Right renal pelvis (tissue), 4 donors: ENCODE results near the gene PHTF2. TPM values are rescaled to one million over a fixed set of nuclear protein-coding genes. Genes with fewer than 3 reads are reported as not detected.
"Not testable (repeated sequence)": the region's sequence is repeated elsewhere in the genome, so short reads cannot be mapped to it uniquely, and the experiment has no call there.

Experiments used
- DNase-seq, 4 donors: peaks; one replicate each; pipeline ENCODE4 v3.0.0-alpha.2; 2013; ENCODE audit warnings: low read depth in 4 of 4, low spot score in 3 of 4, missing footprints in 1 of 4
- polyA plus RNA-seq, 4 donors: library from polyadenylated mRNA; unstranded; fragments of 120-200 nt; gene quantifications; one replicate each; pipeline ENCODE4 v1.2.1, GENCODE V29; 2013; ENCODE audit not compliant: insufficient read length in 4 of 4

PHTF2 gene
- polyA plus RNA-seq, 4 donors = 21.4 to 29.4 (median 25.3) TPM

DNA sequence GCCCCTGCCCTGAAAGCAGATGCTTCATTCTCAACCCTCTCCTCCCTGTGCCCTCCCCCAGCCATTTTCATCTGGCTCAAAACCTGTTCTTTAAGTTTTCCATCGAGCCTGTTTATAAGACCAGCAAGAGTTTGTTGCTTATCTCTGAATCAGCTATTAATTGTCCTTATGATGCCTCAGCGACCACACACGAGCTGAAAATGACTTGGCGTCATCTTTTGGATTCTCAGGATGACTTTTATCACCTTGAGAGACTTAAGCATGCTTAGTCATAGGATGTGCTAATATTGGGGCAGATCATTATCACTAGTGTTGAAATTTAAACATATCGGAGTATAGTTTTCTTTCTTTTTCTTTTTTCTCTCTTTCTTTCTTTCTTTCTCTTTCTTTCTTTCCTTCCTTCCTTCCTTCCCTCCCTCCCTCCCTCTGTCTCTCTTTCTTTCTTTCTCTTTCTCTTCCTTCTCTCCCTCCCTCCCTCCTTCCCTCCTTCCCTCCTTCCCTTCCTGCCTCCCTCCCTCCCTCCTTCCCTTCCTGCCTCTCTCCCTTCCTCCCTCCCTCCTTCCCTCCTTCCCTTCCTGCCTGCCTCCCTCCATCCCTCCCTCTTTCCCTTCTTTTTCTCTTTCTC is 184.5 kb downstream of the PHTF2 start:
- DNase-seq = no peak

DNA sequence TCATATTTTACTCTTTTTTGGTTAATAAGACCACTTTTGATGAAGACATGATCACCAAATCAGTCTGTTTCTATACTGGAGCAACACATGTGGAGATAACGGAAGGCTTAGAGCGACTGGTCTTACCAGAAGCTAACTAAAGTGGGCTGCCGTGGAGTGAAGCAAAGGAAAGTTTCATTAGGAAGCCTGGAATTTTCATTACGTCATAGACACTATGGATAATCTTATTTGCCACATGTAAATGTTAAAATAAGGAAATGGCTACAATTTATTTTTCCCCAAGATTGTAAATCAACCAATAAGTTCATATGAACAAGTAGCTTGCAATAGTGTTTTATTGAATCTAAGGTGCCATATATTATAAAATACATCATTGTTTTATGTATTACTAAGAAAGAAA is 185.4 kb downstream of the PHTF2 start:
- DNase-seq = no peak

DNA sequence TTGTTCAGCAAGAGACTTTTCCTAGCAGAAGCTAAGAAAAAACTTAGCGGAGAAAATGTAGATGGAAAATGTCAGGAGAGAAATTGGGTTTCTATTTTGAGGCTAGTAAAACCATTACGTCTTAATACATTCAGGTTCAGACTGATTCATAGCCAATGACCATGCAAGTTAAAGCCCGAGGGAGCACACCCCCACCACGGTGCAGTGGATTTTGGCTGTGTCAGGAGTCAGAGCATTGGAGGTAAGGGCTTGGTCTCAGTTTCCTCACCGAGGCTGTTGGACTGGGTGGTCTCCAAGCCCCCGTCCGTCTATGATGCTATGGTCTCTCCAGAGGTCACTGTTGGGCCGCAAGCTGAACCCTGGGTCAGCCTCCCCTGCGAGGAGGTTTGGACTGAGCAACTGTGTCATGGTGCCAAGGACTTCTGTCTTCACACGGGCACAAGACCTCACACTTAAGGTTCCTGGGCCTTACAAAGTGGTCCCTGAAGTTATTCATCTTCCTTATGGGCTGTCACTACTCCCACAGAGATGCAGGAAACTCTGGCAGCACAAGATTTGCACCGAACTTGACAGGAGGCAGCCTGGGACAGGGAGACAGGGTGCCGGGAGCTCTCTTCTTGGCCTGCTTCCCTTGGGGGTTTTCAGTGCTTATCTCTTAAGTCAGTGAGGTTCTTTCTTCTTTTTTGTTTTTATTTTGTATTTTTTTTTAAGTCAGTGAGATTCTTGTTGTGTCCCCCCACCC is 186.8 kb downstream of the PHTF2 start:
- DNase-seq = no peak

DNA sequence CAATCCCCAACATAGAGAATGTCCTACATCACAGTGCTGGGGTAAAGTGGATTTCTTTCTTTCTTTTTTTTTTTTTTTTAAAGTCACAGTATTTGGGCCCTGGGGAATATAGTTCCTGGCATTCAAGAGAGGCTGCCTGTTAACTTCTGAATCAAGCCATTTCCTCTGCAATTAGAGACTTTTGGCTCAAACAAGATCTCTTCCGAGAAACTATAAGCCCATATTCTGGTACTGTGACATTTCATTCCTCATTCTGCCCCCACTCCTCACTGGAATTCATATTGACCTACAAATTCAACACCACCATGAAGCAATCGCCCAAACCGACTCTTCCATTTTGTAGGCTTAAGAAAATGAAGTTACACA is 187.4 kb downstream of the PHTF2 start:
- no peak for DNase-seq

DNA sequence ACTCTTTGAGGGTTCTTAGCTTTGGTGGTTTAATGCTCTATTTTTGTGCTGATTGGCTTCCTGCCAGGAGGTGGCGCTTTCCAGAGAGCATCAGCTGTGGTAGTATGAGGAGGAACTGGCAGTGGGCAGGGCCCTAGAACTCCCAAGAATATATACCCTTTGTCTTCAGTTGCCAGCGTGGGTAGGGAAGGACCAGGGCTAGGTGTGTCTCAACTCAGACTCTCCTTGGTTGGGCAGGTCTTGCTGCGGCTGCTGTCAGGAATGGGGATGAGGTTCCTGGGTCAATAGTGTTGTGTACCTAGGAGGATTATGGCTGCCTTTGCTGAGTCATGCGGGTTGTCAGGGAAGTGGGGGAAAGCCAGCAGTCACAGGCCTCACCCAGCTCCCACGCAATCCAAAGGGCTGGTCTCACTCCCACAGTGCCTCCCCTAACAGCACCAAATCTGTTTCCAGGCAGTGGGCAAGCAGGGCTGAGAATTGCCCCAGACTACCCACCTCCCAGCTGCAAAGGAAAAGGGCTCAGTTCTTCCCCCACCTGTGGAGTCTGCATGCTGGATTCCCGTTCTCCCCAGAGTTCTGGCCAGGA is 191.5 kb downstream of the PHTF2 start:
- DNase-seq = no peak

DNA sequence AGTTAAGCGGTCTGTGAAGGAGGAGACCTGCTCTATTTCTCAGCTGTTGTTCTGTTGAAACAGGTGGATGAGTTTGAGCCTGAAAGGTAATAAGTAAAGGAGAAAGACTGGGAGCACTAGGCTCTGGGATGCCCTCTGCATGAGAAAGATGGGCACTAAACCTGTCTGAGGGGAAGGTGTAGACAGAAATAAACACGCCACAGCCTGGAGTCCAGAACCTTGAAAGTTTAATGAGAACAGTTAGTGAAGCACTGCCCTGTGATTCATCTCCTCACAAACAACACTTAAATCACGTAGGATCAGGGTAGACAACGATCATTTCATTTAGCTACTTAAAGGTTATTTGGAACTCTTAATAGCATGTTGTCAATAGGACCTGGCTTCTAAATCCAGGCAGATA is 193.1 kb downstream of the PHTF2 start:
- DNase-seq = no peak

DNA sequence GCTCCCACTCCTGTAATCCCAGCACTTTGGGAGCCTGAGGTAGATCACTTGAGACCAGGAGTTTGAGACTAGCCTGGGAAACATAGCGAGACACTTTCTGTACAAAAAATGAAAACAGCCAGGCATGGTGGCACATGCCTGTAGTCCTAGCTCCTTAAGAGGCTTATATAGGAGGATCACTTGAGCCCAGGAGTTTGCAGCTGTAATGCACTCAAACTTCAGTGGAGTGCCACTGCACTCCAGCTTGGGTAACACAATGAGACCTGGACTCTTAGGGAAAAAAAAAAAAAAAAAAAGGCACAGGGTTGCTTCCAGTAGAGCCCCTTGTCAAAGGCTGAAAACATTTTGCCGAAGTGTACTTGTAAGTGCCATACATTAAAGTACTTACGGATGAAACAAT is 195.3 kb downstream of the PHTF2 start:
- DNase-seq = no peak

DNA sequence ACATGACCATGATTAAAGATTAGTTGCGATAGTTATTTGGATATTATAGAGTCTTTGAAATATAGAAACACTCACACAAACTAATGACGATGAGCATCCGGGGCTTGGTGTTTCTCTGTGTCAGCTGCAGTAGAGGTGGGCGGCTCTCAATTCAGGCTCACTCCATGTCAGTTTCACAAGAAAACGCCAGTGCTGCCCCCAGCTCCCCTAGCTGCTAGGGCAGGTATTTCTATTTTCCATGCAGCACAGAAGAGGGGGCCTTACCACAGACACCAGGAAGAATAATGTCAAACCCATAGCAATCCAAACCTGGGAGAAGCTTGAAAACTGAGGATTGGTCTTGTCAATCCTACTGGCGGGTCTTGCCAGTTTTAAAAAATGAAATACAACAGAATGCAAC is 197.1 kb downstream of the PHTF2 start:
- DNase-seq = no peak

DNA sequence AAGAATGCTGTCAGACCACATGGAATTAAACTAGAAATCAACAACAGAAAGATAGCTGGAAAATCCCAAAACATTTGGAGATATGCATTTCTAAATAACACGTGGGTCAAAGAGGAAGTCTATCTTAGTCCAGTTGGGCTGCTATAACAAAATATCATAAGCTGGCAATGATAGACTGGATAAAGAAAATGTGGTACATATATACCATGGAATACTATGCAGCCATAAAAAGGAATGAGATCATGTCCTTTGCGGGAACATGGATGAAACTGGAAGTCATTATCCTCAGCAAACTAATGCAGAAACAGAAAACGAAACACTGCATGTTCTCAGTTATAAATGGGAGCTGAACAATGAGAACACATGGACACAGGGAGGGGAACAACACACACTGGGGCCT is 200.6 kb downstream of the PHTF2 start:
- not testable (repeated sequence) for DNase-seq

DNA sequence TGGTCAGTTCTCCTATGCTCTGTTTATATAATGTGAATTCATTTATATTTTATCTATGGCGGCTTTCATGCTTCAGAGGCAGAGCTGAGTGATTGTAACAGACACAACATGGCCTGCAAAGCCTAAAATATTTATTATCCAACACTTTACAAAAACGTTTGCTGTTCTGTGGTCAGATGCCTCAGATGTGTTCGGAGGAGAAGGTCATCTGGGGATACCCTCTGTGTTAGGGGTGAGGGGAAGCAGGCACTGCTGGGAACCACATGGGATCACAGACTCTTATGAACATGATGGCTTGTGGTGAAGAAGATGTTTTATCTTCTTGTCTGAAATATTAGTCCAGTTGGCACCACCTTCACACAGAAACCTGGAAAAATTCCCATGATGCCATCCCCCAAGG is 203.4 kb downstream of the PHTF2 start:
- DNase-seq = no peak

DNA sequence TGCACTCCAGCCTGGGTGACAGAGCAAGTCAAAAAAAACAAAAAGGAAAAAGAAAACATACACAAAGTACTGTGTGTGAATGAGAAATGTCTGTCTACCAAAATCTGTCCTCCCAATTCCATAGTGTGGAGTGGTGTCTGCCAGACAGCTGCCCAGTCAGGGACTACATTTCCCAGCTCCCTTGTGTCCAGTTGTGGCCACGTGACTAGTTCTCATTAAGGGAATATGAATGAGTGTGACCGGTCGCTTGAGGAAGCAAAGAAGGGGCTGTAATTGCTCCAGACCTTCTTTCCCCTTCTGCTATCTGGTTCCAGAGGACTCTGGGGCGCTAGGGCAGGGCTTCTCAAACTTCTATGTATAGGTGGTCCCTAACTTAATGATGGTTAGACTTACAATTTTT is 204.1 kb downstream of the PHTF2 start:
- no peak for DNase-seq

DNA sequence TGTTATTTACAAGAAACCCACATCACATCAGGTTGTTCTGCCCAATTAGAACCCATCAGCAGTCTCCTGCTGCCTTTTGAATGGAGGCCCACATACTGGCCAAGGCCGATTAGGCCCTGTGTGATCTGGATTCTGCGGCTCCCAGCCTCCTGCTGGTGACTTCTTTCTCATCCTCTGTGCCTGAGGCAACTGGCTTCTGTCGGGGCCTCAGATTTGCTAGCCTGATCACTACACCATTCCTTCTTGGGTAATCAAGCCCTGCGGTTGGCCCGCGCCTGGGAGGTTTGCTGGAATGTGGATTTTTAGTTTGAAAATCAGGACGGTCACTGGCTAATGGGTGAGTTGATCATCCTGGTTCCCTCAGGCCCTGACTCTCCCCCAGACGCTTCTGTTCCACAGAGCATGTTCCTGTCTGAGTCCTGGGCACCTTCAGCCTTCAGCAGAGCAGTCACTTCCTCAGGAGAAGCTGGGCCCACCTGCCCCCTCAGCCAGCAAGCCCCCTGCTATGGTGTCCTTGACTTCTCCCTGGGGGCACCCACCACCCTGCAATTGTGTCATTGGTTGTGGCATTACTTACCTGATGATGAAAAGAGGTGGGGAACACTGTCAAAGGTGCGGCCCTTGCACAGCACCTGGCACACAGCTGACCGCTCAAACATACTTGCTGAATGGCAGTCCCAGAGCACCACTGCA is 207.6 kb downstream of the PHTF2 start:
- DNase-seq = no peak

Other genes starting within 250 kb of the PHTF2 start
- 10 to 100 TPM; 28.4 to 37.0 (median 32.2) TPM for gene RSBN1L, start 102.3 kb upstream of the PHTF2 start, polyA plus RNA-seq
- gene TMEM60, start 339 bp upstream of the PHTF2 start, polyA plus RNA-seq = 10 to 100 TPM; 26.5 to 31.0 (median 30.2) TPM